KMS-11 (cell line): ENCODE results near the gene SLC22A12.

ENCODE experiments used
- H2AFZ ChIP-seq: fragments of 200-600 bp; sonication (generic); 2 replicates; pipeline ENCODE4 v1.6.1; 2016; ENCODE audit warnings: antibody characterized with exemption, mixed run types, low read depth
- H3K27ac ChIP-seq: fragments of 200-600 bp; sonication (generic); 2 replicates; pipeline ENCODE4 v1.6.1; 2016; ENCODE audit warnings: mild to moderate bottlenecking, mixed run types
- H3K27me3 ChIP-seq: fragments of 200-600 bp; sonication (generic); 2 replicates; pipeline ENCODE4 v1.6.1; 2017; ENCODE audit warnings: mild to moderate bottlenecking, low read depth, mixed run types, moderate library complexity; ENCODE audit not compliant: insufficient read depth
- H3K36me3 ChIP-seq: fragments of 200-600 bp; sonication (generic); 2 replicates; pipeline ENCODE4 v1.6.1; 2017; ENCODE audit warnings: mild to moderate bottlenecking, mixed run types; ENCODE audit not compliant: insufficient read depth
- H3K4me1 ChIP-seq: fragments of 200-600 bp; sonication (generic); 2 replicates; pipeline ENCODE4 v1.6.1; 2016; ENCODE audit warnings: mild to moderate bottlenecking, low read depth, mixed run types; ENCODE audit not compliant: poor library complexity, severe bottlenecking
- H3K4me2 ChIP-seq: fragments of 200-600 bp; sonication (generic); 2 replicates; pipeline ENCODE4 v1.7.0; 2016; ENCODE audit warnings: mild to moderate bottlenecking, mixed run types
- H3K4me3 ChIP-seq: fragments of 200-600 bp; sonication (generic); IDR thresholded peaks from 2 replicates; pipeline ENCODE4 v1.6.1; 2017; ENCODE audit warnings: low read depth, low read length, mixed read lengths; ENCODE audit not compliant: insufficient read depth
- H3K79me2 ChIP-seq: fragments of 200-600 bp; sonication (generic); 2 replicates; pipeline ENCODE4 v1.6.1; 2016; ENCODE audit warnings: low read depth, mixed run types; ENCODE audit not compliant: insufficient read depth
- H3K9ac ChIP-seq: fragments of 200-600 bp; sonication (generic); 2 replicates; pipeline ENCODE4 v1.6.1; 2016; ENCODE audit warnings: mild to moderate bottlenecking, mixed run types
- H4K20me1 ChIP-seq: fragments of 200-600 bp; sonication (generic); 2 replicates; pipeline ENCODE4 v1.6.1; 2016; ENCODE audit warnings: mild to moderate bottlenecking, mixed run types; ENCODE audit not compliant: insufficient read depth
- CTCF ChIP-seq: fragments of 200-600 bp; sonication (generic); conservative IDR thresholded peaks from 2 replicates; pipeline ENCODE4 v1.6.1; 2017; ENCODE audit warnings: low read depth, mild to moderate bottlenecking, antibody characterized with exemption, low read length, moderate library complexity, mixed read lengths

The SLC22A12 gene

DNA sequence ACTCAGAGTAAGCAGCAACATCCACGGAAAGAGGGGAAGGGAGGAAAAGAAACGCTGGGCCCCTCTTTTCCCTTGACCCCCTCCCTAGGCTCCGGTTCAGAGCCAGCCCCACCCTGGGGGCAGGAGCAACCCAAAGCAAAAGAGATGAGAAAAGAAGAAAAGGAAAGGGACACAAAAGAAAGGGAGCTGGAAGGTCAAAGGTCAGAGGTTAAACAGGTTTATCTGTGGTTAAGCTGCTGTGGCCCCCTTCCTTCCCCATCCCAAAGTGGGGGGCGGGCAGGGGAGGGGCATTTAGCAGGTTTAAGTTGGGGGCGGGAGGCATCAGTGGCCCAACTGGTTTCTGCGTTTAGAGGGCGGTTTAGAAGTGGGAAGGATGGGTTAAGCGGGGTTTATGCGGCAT is 35.6 kb downstream of the SLC22A12 start:
- peaks cover 66% of the 10 kb centered on the region for H3K27me3 ChIP-seq
- H3K9ac ChIP-seq: no peak overlapping the region
- H3K4me3 ChIP-seq: no peak overlapping the region
- no peak for TF ChIP-seq CTCF
- H3K79me2 ChIP-seq: no peaks in the 10 kb centered on the region
- H3K36me3 ChIP-seq: no peaks in the 10 kb centered on the region
- H3K27ac ChIP-seq: no peak overlapping the region
- no peak overlapping the region for H3K4me2 ChIP-seq
- no peaks in the 10 kb centered on the region for H3K4me1 ChIP-seq
- H2AFZ ChIP-seq: no peak overlapping the region
- H4K20me1 ChIP-seq: no peaks in the 10 kb centered on the region

DNA sequence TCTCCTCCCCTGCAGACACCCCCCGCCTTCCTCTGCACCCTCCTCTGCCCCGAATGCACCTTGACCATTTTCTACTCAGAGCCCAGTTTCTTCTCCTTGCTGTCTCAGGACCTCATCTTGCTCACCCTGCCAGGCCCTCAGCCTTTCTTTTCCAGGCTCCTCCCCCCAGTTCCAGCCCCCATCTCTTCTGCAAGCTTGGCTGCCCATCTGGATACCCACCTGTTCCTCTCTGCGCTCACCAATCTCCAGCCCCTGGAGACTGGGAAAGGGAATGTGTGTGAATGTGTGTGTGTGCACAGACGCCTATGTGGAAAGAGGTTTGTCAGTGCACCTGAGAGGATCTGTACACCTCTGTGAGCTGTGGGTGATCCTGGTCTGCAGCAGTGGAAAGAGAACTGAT is 36.4 kb downstream of the SLC22A12 start:
- Histone ChIP-seq H3K36me3 (no peaks in the 10 kb centered on the region), H3K79me2 (no peaks in the 10 kb centered on the region), H3K27ac (no peak overlapping the region), H3K9ac (no peak overlapping the region), H3K4me2 (no peak overlapping the region), H3K27me3 (peaks cover 73% of the 10 kb centered on the region), H3K4me3 (no peak overlapping the region), H2AFZ (no peak overlapping the region), H3K4me1 (no peaks in the 10 kb centered on the region), H4K20me1 (no peaks in the 10 kb centered on the region)
- no peak for TF ChIP-seq CTCF

- no peak overlapping the region for H3K4me3 ChIP-seq
- no peak for TF ChIP-seq CTCF
- H3K4me1 ChIP-seq: no peaks in the 10 kb centered on the region
Measured at GRCh38 chr11:64628596-64628995, 37.6 kb downstream of the SLC22A12 start.

GRCh38 chr11:64629103-64629502 is 38.1 kb downstream of the SLC22A12 start:
- no peak overlapping the region for H3K27ac ChIP-seq
- H3K9ac ChIP-seq: no peak overlapping the region
- no peaks in the 10 kb centered on the region for H4K20me1 ChIP-seq
- H3K27me3 ChIP-seq: peaks cover 71% of the 10 kb centered on the region
- no peak overlapping the region for H3K4me3 ChIP-seq
- no peaks in the 10 kb centered on the region for H3K36me3 ChIP-seq
- H3K79me2 ChIP-seq: no peaks in the 10 kb centered on the region
- no peak for TF ChIP-seq CTCF
- H3K4me2 ChIP-seq: no peak overlapping the region
- no peak overlapping the region for H2AFZ ChIP-seq
- H3K4me1 ChIP-seq: no peaks in the 10 kb centered on the region

More at GRCh38 chr11:64628596-64628995, 37.6 kb downstream of the SLC22A12 start:
- H3K9ac ChIP-seq: no peak overlapping the region
- no peak overlapping the region for H3K27ac ChIP-seq
- H3K36me3 ChIP-seq: no peaks in the 10 kb centered on the region
- H3K27me3 ChIP-seq: peaks cover 71% of the 10 kb centered on the region
- H3K4me2 ChIP-seq: no peak overlapping the region
- H2AFZ ChIP-seq: no peak overlapping the region
- H4K20me1 ChIP-seq: no peaks in the 10 kb centered on the region
- no peaks in the 10 kb centered on the region for H3K79me2 ChIP-seq
